Bronchial epithelial cell (primary cell): ENCODE results near the gene ADRM1. TPM values are rescaled to one million over a fixed set of nuclear protein-coding genes. Genes with fewer than 3 reads are reported as not detected.

Source experiments
- DNase-seq: peaks from one replicate; pipeline ENCODE4 v3.0.0-alpha.2; 2010; ENCODE audit warnings: low read depth
- FAIRE-seq: peaks from 2 replicates; lab custom pipeline; 2011; peaks lifted over from hg19 to GRCh38; lab: Jason Lieb, UNC
- H3K27me3 ChIP-seq: 2 replicates; pipeline ENCODE4 v1.5.1; 2011; ENCODE audit warnings: low read length; ENCODE audit not compliant: control insufficient read depth, insufficient read depth
- H3K36me3 ChIP-seq: 2 replicates; pipeline ENCODE4 v1.5.1; 2011; ENCODE audit warnings: low read length; ENCODE audit not compliant: control insufficient read depth, insufficient read depth
- H3K4me3 ChIP-seq: 2 replicates; pipeline ENCODE4 v1.5.1; 2011; ENCODE audit warnings: mild to moderate bottlenecking, low read depth, low read length, control low read depth
- CTCF ChIP-seq: IDR thresholded peaks from 2 replicates; pipeline ENCODE4 v1.5.1; 2011; ENCODE audit warnings: mild to moderate bottlenecking, moderate library complexity, low read length, control low read depth, inconsistent platforms; ENCODE audit not compliant: insufficient read depth, severe bottlenecking
- total RNA-seq: library from RNA; depleted of rRNA; stranded (reverse); fragments of >200 nt; gene quantifications from 2 replicates; pipeline ENCODE4 v1.2.1, GENCODE V29; 2014

ADRM1 gene
- total RNA-seq, 1 donor from 2014 or later = 145 TPM

- Histone ChIP-seq H3K4me3 (no peak overlapping the region), H3K27me3 (no peaks in the 10 kb centered on the region), H3K36me3 (peaks cover 45% of the 10 kb centered on the region)
- FAIRE-seq = peak; percentile 96
- DNase-seq = peak; percentile 94
- no peak for TF ChIP-seq CTCF
These were observed 47.4 kb downstream of the ADRM1 start for GRCh38 chr20:62350098-62350628.

GRCh38 chr20:62350629-62351422 is 48.0 kb downstream of the ADRM1 start:
- Histone ChIP-seq H3K4me3 (no peak overlapping the region), H3K36me3 (peaks cover 40% of the 10 kb centered on the region), H3K27me3 (no peaks in the 10 kb centered on the region)
- FAIRE-seq (peak; percentile 55), DNase-seq (no peak)
- TF ChIP-seq CTCF = no peak

- Histone ChIP-seq H3K36me3 (peaks cover 35% of the 10 kb centered on the region), H3K4me3 (no peak overlapping the region), H3K27me3 (no peaks in the 10 kb centered on the region)
- TF ChIP-seq CTCF = no peak
- DNase-seq (no peak), FAIRE-seq (no peak)
These were observed 48.9 kb downstream of the ADRM1 start for GRCh38 chr20:62351469-62352401.

- H3K36me3 ChIP-seq = peaks cover 27% of the 10 kb centered on the region
- DNase-seq = peak; percentile 55
- no peak for FAIRE-seq
- H3K27me3 ChIP-seq = no peaks in the 10 kb centered on the region
- no peak overlapping the region for H3K4me3 ChIP-seq
- peak; percentile 49 for TF ChIP-seq CTCF
These were observed 49.8 kb downstream of the ADRM1 start for GRCh38 chr20:62352402-62353288.
